HepG2 (cell line): ENCODE results near the gene ARHGAP5. TPM values are rescaled to one million over a fixed set of nuclear protein-coding genes. Genes with fewer than 3 reads are reported as not detected.

Experiments used
- CENPT ChIP-seq: sonication (generic); formaldehyde crosslinking; IDR thresholded peaks from 2 replicates; pipeline ENCODE4 v1.8.0; 2022; ENCODE audit warnings: low read depth, mild to moderate bottlenecking, moderate library complexity, missing genetic modification reagents
- DPF2 ChIP-seq: sonication (generic); formaldehyde crosslinking; IDR thresholded peaks from 2 replicates; pipeline ENCODE4 v1.4.0; 2020; ENCODE audit warnings: mild to moderate bottlenecking, low read depth, missing genetic modification reagents, borderline replicate concordance
- GABPB1 ChIP-seq: IDR thresholded peaks from 2 replicates; pipeline ENCODE4 v1.6.1; 2016; ENCODE audit warnings: mild to moderate bottlenecking, missing genetic modification reagents, moderate library complexity, missing compliant biosample characterization
- HMG20A ChIP-seq: IDR thresholded peaks from 2 replicates; pipeline ENCODE4 v1.6.1; 2016; ENCODE audit warnings: borderline replicate concordance
- HOXA9 ChIP-seq: sonication (generic); formaldehyde crosslinking; IDR thresholded peaks from 2 replicates; pipeline ENCODE4 v1.8.1; 2022; ENCODE audit warnings: missing genetic modification reagents, mild to moderate bottlenecking, moderate library complexity, borderline replicate concordance
- NFE2L1 ChIP-seq: sonication (generic); formaldehyde crosslinking; IDR thresholded peaks from 2 replicates; pipeline ENCODE4 v1.4.0; 2020; ENCODE audit warnings: missing genetic modification reagents, mild to moderate bottlenecking, borderline replicate concordance
- NPAS2 ChIP-seq: sonication (generic); formaldehyde crosslinking; IDR thresholded peaks from 2 replicates; pipeline ENCODE4 v1.8.0; 2022; ENCODE audit warnings: mild to moderate bottlenecking, missing genetic modification reagents, borderline replicate concordance
- SIN3B ChIP-seq: fragments of 150-350 bp; IDR thresholded peaks from 2 replicates; pipeline ENCODE4 v1.6.1; 2014; ENCODE audit warnings: low read length
- TRAFD1 ChIP-seq: sonication (generic); formaldehyde crosslinking; IDR thresholded peaks from 2 replicates; pipeline ENCODE4 v1.5.1; 2020; ENCODE audit warnings: missing genetic modification reagents, mild to moderate bottlenecking, borderline replicate concordance
- ZBTB37 ChIP-seq: sonication (generic); formaldehyde crosslinking; IDR thresholded peaks from 2 replicates; pipeline ENCODE4 v1.4.0; 2020; ENCODE audit warnings: mild to moderate bottlenecking, missing genetic modification reagents
- ZFP36 ChIP-seq: fragments of 150-350 bp; IDR thresholded peaks from 2 replicates; pipeline ENCODE4 v1.6.1; 2018; ENCODE audit warnings: borderline replicate concordance, low read length, low read depth; ENCODE audit not compliant: partially characterized antibody
- ZKSCAN8 ChIP-seq: IDR thresholded peaks from 2 replicates; pipeline ENCODE4 v1.6.1; 2016; ENCODE audit warnings: borderline replicate concordance, missing genetic modification reagents, missing compliant biosample characterization
- ZNF556 ChIP-seq: sonication (generic); formaldehyde crosslinking; IDR thresholded peaks from 2 replicates; pipeline ENCODE4 v1.4.0; 2020; ENCODE audit warnings: mild to moderate bottlenecking, missing genetic modification reagents, borderline replicate concordance
- ZNF703 ChIP-seq: sonication (generic); formaldehyde crosslinking; IDR thresholded peaks from 2 replicates; pipeline ENCODE4 v1.5.1; 2020; ENCODE audit warnings: missing genetic modification reagents, mild to moderate bottlenecking, moderate library complexity, borderline replicate concordance
- ZNF749 ChIP-seq: sonication (generic); formaldehyde crosslinking; IDR thresholded peaks from 2 replicates; pipeline ENCODE4 v1.8.0; 2022; ENCODE audit warnings: mild to moderate bottlenecking, missing genetic modification reagents, moderate library complexity, borderline replicate concordance
- polyA plus RNA-seq, 8 experiments: library from polyadenylated mRNA; depleted of rRNA in 3 of 8; stranded (reverse) in 7 of 8; unstranded in 1 of 8; fragments of >200 nt; fragmentation: Illumina TruSeq in 4 of 8; extraction: Trizol in 4 of 8; gene quantifications; 2 replicates each; pipeline versions ENCODE4 v1.2.1 to v1.2.3, GENCODE V29; 2011 to 2016; ENCODE audit warnings: low read depth in 4 of 8, missing spikeins in 1 of 8, mixed read lengths in 1 of 8; ENCODE audit not compliant: insufficient read depth in 1 of 8
- total RNA-seq, 5 experiments: library from RNA; depleted of rRNA; stranded (reverse); fragments of >200 nt; fragmentation: Illumina TruSeq; extraction: Trizol; gene quantifications; 2 replicates each; pipeline ENCODE4 v1.2.3, GENCODE V29; 2016; ENCODE audit warnings: low read depth in 1 of 5
- TF ChIP-seq, protein P1 (sequence below): sonication (generic); formaldehyde crosslinking; IDR thresholded peaks from one replicate; pipeline ENCODE4 v1.5.1; 2020; ENCODE audit warnings: mild to moderate bottlenecking, missing genetic modification reagents; ENCODE audit errors: not compliant biosample characterization
- TF ChIP-seq, protein P2 (sequence below): sonication (generic); formaldehyde crosslinking; IDR thresholded peaks from 2 replicates; pipeline ENCODE4 v1.4.0; 2020; ENCODE audit warnings: low read depth, mild to moderate bottlenecking, missing genetic modification reagents

The ARHGAP5 gene
- total and polyA plus RNA-seq, 2 of the 13 experiments (the other 11 are each of a cell fraction or from before 2014, with no cell fraction given): 33.7 to 144 TPM

DNA sequence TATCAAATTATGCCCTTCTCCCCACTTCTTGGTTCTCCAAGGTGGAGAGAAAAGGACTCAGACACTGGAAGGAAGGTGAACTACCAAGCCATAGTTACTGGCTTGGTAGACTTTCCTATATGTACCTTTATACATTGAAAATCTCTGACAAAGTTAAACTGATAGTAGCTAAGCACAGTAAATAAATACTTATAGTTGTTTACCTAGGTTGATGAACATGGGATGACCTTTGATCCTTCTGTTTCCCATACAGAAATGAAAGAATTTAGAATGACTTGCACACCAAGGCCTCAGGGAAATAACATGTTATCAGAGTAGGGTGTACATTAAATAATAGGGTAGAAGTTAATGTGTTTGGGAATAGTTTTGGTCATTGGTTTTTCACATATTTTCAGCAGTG is 6.7 kb downstream of the ARHGAP5 start (continued):
- TF ChIP-seq TRAFD1 (CRISPR knock-in tag): no peak
- TF ChIP-seq CENPT: no peak
- peak; percentile 60; the same call in 1 of the 2 replicates for TF ChIP-seq ZKSCAN8
- TF ChIP-seq ZNF703 (CRISPR knock-in tag): no peak
- TF ChIP-seq NPAS2 (CRISPR knock-in tag): no peak
- TF ChIP-seq ZBTB37 (CRISPR knock-in tag): no peak
- no peak for TF ChIP-seq ZNF556
- TF ChIP-seq ZNF749 (CRISPR knock-in tag): no peak
- no peak for TF ChIP-seq HOXA9 (CRISPR knock-in tag)
- TF ChIP-seq SIN3B: no peak
- TF ChIP-seq DPF2 (CRISPR knock-in tag): peak; percentile 63; the same call in 1 of the 2 replicates
- peak; percentile 30; the same call in 1 of the 2 replicates for TF ChIP-seq HMG20A (CRISPR knock-in tag)
- no peak for TF ChIP-seq ZFP36
- TF ChIP-seq NFE2L1 (CRISPR knock-in tag): no peak
- TF ChIP-seq, protein P1, sequence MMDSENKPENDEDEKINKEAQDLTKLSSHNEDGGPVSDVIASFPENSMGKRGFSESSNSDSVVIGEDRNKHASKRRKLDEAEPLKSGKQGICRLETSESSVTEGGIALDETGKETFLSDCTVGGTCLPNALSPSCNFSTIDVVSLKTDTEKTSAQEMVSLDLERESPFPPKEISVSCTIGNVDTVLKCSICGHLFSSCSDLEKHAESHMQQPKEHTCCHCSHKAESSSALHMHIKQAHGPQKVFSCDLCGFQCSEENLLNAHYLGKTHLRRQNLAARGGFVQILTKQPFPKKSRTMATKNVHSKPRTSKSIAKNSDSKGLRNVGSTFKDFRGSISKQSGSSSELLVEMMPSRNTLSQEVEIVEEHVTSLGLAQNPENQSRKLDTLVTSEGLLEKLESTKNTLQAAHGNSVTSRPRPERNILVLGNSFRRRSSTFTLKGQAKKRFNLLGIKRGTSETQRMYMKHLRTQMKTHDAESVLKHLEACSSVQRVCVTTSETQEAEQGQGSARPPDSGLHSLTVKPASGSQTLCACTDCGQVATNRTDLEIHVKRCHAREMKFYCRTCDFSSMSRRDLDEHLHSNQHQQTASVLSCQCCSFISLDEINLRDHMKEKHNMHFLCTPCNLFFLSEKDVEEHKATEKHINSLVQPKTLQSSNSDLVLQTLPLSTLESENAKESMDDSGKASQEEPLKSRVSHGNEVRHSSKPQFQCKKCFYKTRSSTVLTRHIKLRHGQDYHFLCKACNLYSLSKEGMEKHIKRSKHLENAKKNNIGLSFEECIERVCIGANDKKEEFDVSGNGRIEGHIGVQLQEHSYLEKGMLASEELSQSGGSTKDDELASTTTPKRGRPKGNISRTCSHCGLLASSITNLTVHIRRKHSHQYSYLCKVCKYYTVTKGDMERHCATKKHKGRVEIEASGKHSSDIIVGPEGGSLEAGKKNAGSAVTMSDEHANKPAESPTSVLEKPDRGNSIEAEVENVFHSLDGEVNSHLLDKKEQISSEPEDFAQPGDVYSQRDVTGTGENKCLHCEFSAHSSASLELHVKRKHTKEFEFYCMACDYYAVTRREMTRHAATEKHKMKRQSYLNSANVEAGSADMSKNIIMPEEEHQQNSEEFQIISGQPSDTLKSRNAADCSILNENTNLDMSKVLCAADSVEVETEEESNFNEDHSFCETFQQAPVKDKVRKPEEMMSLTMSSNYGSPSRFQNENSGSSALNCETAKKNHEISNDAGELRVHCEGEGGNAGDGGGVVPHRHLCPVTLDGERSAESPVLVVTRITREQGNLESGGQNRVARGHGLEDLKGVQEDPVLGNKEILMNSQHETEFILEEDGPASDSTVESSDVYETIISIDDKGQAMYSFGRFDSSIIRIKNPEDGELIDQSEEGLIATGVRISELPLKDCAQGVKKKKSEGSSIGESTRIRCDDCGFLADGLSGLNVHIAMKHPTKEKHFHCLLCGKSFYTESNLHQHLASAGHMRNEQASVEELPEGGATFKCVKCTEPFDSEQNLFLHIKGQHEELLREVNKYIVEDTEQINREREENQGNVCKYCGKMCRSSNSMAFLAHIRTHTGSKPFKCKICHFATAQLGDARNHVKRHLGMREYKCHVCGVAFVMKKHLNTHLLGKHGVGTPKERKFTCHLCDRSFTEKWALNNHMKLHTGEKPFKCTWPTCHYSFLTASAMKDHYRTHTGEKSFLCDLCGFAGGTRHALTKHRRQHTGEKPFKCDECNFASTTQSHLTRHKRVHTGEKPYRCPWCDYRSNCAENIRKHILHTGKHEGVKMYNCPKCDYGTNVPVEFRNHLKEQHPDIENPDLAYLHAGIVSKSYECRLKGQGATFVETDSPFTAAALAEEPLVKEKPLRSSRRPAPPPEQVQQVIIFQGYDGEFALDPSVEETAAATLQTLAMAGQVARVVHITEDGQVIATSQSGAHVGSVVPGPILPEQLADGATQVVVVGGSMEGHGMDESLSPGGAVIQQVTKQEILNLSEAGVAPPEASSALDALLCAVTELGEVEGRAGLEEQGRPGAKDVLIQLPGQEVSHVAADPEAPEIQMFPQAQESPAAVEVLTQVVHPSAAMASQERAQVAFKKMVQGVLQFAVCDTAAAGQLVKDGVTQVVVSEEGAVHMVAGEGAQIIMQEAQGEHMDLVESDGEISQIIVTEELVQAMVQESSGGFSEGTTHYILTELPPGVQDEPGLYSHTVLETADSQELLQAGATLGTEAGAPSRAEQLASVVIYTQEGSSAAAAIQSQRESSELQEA (CRISPR knock-in tag): no peak
- TF ChIP-seq GABPB1 (CRISPR knock-in tag): no peak
- TF ChIP-seq, protein P2, sequence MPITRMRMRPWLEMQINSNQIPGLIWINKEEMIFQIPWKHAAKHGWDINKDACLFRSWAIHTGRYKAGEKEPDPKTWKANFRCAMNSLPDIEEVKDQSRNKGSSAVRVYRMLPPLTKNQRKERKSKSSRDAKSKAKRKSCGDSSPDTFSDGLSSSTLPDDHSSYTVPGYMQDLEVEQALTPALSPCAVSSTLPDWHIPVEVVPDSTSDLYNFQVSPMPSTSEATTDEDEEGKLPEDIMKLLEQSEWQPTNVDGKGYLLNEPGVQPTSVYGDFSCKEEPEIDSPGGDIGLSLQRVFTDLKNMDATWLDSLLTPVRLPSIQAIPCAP (CRISPR knock-in tag): no peak
